ENCODE results near the gene ABCA7.
"Not testable (repeated sequence)": the region's sequence is repeated elsewhere in the genome, so short reads cannot be mapped to it uniquely, and the experiment has no call there.

ABCA7 gene

GRCh38 chr19:1105873-1106840, 66.2 kb downstream of the ABCA7 start:
- DNase-seq (ENCODE audit: low spot score): no peak

DNA sequence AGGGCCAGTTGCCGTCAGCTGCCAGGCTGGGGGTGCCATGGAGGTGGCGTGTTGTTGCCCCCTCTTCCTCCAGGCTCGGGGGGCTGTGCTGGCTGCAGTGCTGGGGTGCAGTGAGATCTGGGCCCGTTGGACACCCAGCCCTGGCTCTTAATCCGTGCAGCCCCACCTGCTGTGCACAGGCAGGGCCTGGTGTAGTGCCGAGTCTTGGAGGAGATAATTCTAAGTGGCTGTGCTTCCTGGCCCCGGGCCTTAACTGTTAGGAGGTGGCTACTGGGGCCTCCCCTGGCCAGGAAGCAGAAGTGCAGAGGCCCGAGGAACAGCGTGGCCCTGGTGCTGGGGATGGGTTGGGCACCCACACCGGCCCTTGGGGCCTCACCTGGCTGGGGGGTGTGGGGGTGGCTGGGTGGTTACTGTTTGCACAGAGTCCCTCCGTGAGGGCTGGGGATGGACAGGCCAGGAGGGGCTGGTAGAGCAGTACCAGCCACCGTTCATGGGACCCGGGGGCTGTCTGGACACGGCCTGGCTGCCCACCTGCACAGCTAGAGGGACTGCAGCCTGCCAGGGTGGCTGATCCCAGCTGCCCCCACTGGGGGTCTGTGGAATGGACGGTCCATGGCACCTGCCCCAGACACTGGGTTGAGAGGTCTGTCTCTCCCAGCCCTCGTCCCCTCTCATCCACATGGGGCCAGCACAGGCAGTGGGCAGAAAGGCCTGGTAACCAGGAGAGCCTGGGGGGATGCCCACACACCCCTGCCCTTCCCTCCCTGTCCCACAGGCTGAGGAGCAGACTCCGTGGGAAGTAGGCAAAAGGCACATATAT, 67.1 kb downstream of the ABCA7 start:
- DNase-seq (ENCODE audit: low spot score): no peak

- no peak for DNase-seq (ENCODE audit: low spot score)
Observed at GRCh38 chr19:1107661-1108261, 67.9 kb downstream of the ABCA7 start.

GRCh38 chr19:1108291-1109031, 68.6 kb downstream of the ABCA7 start:
- no peak for DNase-seq (ENCODE audit: low spot score)

DNA sequence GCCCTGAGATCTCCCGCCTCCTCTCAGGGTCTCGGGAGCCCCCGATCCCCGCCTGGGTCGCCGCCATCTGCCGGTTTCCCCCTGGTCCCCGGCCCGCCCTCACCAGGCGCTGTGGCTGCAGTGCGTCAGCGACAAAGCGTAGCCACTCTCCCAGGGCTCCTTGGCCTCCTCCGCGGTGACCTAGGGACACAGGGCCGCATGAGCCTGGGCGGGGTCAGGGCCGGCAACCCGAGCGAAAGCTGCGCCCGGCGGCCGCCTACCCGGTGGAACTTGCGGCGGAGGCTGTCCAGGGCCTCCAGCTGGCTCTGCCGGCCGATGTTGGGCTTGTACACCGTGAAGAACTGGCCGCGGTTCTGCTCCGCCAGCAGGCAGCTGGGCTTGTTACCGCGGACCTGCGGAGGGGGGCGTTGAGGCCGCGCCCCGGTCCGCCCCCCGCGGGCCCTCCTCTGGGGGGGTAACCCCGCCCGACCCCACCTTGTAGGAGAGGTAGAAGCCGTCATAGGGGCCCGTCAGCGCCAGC, 69.2 kb downstream of the ABCA7 start:
- no peak for DNase-seq (ENCODE audit: low spot score)

DNA sequence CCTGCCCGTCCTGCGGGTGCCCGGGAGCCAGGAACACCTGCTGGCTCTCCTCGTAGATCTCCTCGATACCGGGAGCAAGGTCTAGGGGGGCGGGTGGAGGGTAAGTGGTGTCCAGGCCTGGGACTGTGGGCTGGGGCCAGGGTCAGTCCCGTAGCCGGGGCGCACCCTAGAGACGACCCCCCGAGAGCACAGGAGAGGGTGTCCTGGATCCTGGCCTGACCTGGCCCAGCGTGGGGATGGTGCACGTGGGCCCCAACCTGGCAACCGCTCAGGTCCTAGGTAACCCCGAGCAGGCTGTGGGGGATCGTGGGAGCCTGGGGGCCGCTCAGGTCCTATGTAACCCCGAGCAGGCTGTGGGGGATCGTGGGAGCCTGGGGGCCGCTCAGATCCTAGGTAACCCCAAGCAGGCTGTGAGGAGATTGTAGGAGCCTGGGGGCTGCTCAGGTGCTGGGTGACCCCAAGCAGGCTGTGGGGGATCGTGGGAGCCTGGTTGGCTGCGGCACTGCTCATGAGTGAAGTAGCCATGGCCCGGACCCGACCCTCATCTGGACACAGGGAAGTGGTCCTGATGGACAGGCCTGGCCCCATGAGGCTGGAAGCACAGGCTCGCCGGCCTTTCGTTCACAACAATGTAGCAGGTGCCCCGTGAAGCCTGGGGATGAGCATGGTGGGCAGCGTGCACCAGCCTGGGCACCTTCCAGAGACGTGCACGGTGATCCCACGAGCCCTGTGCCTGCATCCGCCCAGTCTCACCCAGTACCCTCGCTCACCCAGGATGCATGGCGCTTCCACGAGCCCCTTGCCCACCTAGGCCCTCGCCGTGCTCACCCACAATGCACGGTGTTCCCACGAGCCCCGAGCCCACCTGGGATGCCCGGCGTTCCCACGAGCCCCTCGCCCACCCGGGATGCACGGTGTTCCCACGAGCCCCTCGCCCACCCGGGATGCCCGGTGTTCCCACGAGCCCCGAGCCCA, 70.1 kb downstream of the ABCA7 start:
- DNase-seq (ENCODE audit: low spot score): no peak

DNA sequence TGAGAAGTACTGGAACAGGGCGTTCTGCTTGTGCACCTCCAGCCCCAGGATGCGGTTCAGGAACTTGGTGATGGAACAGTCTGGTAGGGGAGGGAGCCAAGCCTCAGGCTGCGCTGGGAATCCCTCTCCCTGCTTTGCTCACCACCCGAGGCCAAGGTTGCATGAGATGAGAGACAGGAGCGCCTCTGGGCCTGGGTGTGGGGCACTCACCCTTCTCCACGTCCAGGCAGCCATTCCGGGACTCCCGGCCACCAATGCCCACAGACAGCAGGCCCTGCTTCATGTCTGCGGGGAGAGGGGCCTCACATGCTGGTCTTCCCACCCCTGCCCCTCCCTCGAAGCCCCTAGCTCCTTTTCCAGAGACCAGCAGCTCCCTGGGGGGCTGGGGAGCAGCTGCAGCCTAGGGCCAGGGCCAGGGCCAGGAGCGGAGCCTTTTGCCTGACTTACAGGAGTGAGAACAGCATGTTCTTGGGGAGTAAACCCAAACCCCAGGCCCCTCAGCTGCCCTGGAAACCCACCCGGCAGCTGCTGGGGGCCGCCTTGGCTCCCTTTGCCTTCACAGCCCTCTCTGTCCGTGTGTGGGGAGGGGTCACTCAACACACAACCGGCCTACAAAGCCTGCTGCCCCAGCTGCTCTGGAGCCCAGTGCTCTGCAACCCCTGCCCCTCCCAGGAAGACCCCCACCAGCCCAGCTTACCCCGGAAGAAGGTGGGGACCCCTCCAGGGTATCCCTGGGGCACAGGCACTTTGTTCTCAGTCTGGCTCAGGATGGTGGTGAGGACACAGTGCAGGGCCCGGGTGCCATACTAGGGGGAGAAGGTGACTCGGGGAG, 71.1 kb downstream of the ABCA7 start:
- DNase-seq (ENCODE audit: low spot score): peak; percentile 31

- no peak for DNase-seq (ENCODE audit: low spot score)
Observed at GRCh38 chr19:1111641-1112267, 71.8 kb downstream of the ABCA7 start.

DNA sequence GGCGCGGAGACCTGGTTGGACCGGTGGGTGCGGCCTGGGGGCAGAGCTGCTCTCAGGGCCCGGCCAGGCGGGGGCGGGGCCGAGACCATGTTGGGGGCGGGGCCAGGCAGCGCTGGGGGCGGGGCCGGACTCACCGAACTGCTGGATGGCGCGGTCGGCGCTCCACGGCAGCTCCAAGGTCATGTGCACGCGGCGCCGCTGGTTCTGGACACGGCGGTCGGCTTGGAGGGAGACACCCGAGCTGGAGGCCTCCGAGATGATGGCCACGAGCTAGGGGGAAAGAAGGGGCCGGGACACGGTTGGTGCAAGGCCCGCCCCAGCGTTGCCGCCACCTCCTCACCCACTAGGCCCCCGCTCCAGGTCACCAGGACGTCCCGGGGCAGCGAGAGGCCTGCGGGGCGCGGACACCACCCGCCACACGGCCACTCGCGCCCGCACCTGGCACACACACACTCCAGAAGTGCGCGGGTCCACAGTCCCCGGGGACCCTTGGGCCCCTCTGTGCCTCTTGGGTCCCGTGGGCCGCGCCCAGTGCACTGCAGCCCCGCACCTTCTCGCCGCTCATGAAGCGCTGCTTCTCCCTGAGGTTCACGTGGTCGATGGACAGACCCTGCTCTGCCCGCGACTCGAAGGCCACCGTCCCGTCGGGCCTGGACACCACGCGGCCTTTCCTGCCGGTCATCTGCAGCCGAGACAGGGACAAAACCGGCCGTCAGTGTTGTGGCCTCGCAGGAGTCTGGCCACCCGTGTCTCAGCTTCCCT, 72.5 kb downstream of the ABCA7 start:
- DNase-seq (ENCODE audit: low spot score): no peak

- DNase-seq (ENCODE audit: low spot score): peak; percentile 76
Observed at GRCh38 chr19:1113030-1113985, 73.4 kb downstream of the ABCA7 start.

GRCh38 chr19:1113986-1114483, 74.1 kb downstream of the ABCA7 start:
- DNase-seq (ENCODE audit: low spot score): no peak

DNA sequence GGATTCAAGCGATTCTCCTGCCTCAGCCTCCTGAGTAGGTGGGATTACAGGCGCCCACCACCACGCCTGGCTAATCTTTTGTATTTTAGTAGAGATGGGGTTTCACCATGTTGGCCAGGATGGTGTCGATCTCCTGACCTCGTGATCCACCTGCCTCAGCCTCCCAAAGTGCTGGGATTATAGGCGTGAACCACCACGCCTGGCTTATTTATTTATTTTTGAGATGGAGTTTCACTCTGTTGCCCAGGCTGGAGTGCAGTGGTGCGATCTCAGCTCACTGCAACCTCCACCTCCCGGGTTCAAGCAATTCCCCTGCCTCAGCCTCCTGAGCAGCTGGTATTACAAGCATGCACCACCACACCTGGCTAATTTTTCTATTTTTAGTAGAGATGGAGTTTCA, 74.8 kb downstream of the ABCA7 start:
- not testable (repeated sequence) for DNase-seq (ENCODE audit: low spot score)
